ENCODE results near the gene CD82. TPM values are rescaled to one million over a fixed set of nuclear protein-coding genes. Genes with fewer than 3 reads are reported as not detected.

CD82 gene
- total RNA-seq, 1 experiment from 2014 or later = 30.7 TPM

- no peaks in the 10 kb centered on the region for H3K9me2 ChIP-seq (ENCODE audit: insufficient read depth)
- H3K4me3 ChIP-seq = no peak overlapping the region
- no peak for DNase-seq
- H3K4me2 ChIP-seq = no peak overlapping the region
- H3F3A ChIP-seq (ENCODE audit: insufficient read depth, low read depth) = no peaks in the 10 kb centered on the region
- H3K4me1 ChIP-seq (replicated peaks; ENCODE audit: insufficient read depth) = no peaks in the 10 kb centered on the region
- no peak overlapping the region for H2AFZ ChIP-seq
- TF ChIP-seq EZH2 (IDR thresholded peaks at IDR 0.05; ENCODE audit: low read depth) (no peak), CTCF (conservative IDR thresholded peaks at IDR 0.05) (no peak)
- 0 out of 2 replicates have a peak, but pooled peaks cover 6% of the 10 kb centered on the region for H3K27me3 ChIP-seq (ENCODE audit: insufficient read depth, low read depth)
- H3K27ac ChIP-seq = no peak overlapping the region
- no peaks in the 10 kb centered on the region for H3K9me3 ChIP-seq (ENCODE audit: insufficient read depth, low read depth)
- intact Hi-C loops (cut with micrococcal nuclease; ENCODE audit: unreplicated experiment) = loop anchor here (1.0 to 5.0 kb wide), 5 partner anchors 106 to 483 kb away; partner anchors contain the start of gene TSPAN18
- CTCF ChIA-PET = interaction anchor here (0.8 to 1.4 kb wide), 3 partner anchors 153 to 484 kb away, joined by 3 to 5 read pairs (median 3); no protein-coding TSS in a partner anchor
- BruUV-seq (replicated peaks) = no TSS peak
- no peaks in the 10 kb centered on the region for H3K36me3 ChIP-seq (ENCODE audit: low read depth)
- POLR2A ChIA-PET (ENCODE audit: unreplicated experiment) = no interaction called here
- H4K20me1 ChIP-seq (ENCODE audit: insufficient read depth) = no peaks in the 10 kb centered on the region
- no peaks in the 10 kb centered on the region for H3K79me2 ChIP-seq (ENCODE audit: low read depth)
These were observed 56.3 kb downstream of the CD82 start for GRCh38 chr11:44621784-44622183.

- Histone ChIP-seq H4K20me1 (ENCODE audit: insufficient read depth) (no peaks in the 10 kb centered on the region), H3K27ac (no peak overlapping the region), H3K4me1 (replicated peaks; ENCODE audit: insufficient read depth) (no peaks in the 10 kb centered on the region), H3K9me2 (ENCODE audit: insufficient read depth) (no peaks in the 10 kb centered on the region), H2AFZ (no peak overlapping the region), H3K4me2 (no peak overlapping the region), H3F3A (ENCODE audit: insufficient read depth, low read depth) (no peaks in the 10 kb centered on the region), H3K4me3 (no peak overlapping the region), H3K36me3 (ENCODE audit: low read depth) (no peaks in the 10 kb centered on the region), H3K27me3 (ENCODE audit: insufficient read depth, low read depth) (peaks cover 11% of the 10 kb centered on the region; the same call in 1 of the 2 replicates), H3K79me2 (ENCODE audit: low read depth) (no peaks in the 10 kb centered on the region), H3K9me3 (ENCODE audit: insufficient read depth, low read depth) (no peaks in the 10 kb centered on the region)
- CTCF ChIA-PET = interaction anchor here (0.8 to 1.4 kb wide), 3 partner anchors 153 to 483 kb away, joined by 3 to 5 read pairs (median 3); no protein-coding TSS in a partner anchor
- POLR2A ChIA-PET (ENCODE audit: unreplicated experiment) = no interaction called here
- TF ChIP-seq CTCF (conservative IDR thresholded peaks at IDR 0.05) (no peak), EZH2 (IDR thresholded peaks at IDR 0.05; ENCODE audit: low read depth) (no peak)
- DNase-seq = no peak
- BruUV-seq (replicated peaks) = no TSS peak
- intact Hi-C loops (cut with micrococcal nuclease; ENCODE audit: unreplicated experiment) = loop anchor here (5.0 kb wide), 3 partner anchors 105 to 270 kb away; partner anchors contain the start of gene TSPAN18
These were observed 56.8 kb downstream of the CD82 start for GRCh38 chr11:44622190-44622650.

GRCh38 chr11:44622721-44623258, 57.3 kb downstream of the CD82 start:
- intact Hi-C loops (cut with micrococcal nuclease; ENCODE audit: unreplicated experiment) = loop anchor here (5.0 kb wide), 3 partner anchors 105 to 270 kb away; partner anchors contain the start of gene TSPAN18
- no peaks in the 10 kb centered on the region for H3K36me3 ChIP-seq (ENCODE audit: low read depth)
- H3K4me2 ChIP-seq = no peak overlapping the region
- no TSS peak for BruUV-seq (replicated peaks)
- no peak for DNase-seq
- no peak overlapping the region for H3K4me3 ChIP-seq
- H4K20me1 ChIP-seq (ENCODE audit: insufficient read depth) = no peaks in the 10 kb centered on the region
- no peaks in the 10 kb centered on the region for H3K79me2 ChIP-seq (ENCODE audit: low read depth)
- TF ChIP-seq EZH2 (IDR thresholded peaks at IDR 0.05; ENCODE audit: low read depth) = no peak
- no peak for TF ChIP-seq CTCF (conservative IDR thresholded peaks at IDR 0.05)
- H3K9me3 ChIP-seq (ENCODE audit: insufficient read depth, low read depth) = no peaks in the 10 kb centered on the region
- no peaks in the 10 kb centered on the region for H3K4me1 ChIP-seq (replicated peaks; ENCODE audit: insufficient read depth)
- no peak overlapping the region for H2AFZ ChIP-seq
- POLR2A ChIA-PET (ENCODE audit: unreplicated experiment) = no interaction called here
- no peaks in the 10 kb centered on the region for H3K9me2 ChIP-seq (ENCODE audit: insufficient read depth)
- H3F3A ChIP-seq (ENCODE audit: insufficient read depth, low read depth) = no peaks in the 10 kb centered on the region
- H3K27me3 ChIP-seq (ENCODE audit: insufficient read depth, low read depth) = peaks cover 16% of the 10 kb centered on the region; the same call in 1 of the 2 replicates
- no peak overlapping the region for H3K27ac ChIP-seq
- CTCF ChIA-PET = interaction anchor here (0.8 to 1.4 kb wide), 2 partner anchors 289 to 483 kb away, joined by 3 to 5 read pairs; no protein-coding TSS in a partner anchor
